Right hindlimb (tissue), 1 donor: ENCODE results near the gene PCDHGC5.

Experiments used
- DNase-seq: peaks from one replicate; pipeline ENCODE4 v3.0.0-alpha.2; 2018

Gene PCDHGC5

DNA sequence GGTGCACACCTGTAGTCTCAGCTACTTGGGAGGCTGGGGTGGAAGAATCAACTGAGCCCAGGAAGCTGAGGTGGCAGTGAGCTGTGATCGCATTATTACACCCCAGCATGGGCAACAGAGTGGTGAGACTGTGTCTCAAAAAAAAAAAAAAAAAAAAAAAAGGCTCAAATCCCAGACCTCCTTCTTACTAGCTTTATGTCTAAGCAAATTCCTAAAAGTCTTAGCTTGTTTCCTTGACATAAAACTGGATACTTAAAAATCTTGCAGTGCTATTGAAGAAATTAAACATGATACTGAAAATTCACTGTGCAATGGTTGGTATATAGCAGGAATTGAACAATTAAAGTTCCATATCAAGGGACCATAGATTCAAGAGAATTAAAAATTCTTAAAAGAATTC lies 45.0 kb downstream of the PCDHGC5 start:
- no peak for DNase-seq

DNA sequence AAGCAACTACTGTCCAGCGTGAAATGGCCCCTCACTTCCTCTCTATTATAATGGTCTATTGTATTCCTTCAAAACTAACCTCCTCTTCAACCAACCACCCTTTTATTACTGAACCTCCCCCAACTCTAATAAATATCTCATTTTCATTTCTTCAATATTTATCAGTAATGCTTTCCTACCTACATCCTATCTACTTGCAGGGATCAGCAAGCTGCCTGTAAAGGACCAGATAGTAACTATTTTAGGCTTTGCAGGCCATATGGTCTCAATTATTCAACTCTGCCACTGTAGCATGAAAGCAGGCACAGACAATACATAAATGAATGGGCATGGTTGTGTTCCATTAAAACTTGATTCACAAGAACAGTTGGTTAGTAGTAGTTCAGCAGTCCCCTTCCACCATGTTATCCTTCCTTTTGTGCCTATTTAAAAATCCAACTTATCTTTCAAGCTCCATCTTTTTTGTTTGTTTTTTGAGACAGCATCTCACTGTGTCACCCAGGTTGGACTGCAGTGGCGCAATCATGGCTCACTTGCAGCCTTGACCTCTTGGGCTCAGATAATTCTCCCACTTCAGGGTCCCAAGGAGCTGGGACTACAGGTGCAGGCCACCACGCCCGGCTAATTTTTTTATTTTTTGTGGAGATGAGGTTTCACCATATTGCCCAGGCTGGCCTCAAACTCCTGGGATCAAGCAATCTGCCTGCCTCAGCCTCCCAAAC lies 45.8 kb downstream of the PCDHGC5 start:
- no peak for DNase-seq
